Left ventricle myocardium superior (tissue), 1 donor: ENCODE measurements around the gene RAB3IP. TPM values are rescaled to one million over a fixed set of nuclear protein-coding genes. Genes with fewer than 3 reads are reported as not detected.

ENCODE experiments used
- ATAC-seq: fragments of 200-7000 bp; cut with Tn5 transposase; one replicate; pipeline ENCODE4 v1.9.1; 2020; ENCODE audit warnings: mild to moderate bottlenecking, moderate library complexity
- DNase-seq: peaks from one replicate; pipeline ENCODE4 v3.0.0-alpha.2; 2020
- intact Hi-C: fragments of 100-400 bp; cut with micrococcal nuclease; formaldehyde crosslinking; loops from one replicate; pipeline ENCODE4 v1.11.0; 2022
- long read RNA-seq: library from polyadenylated mRNA; unstranded; transcript quantifications from one replicate; pipeline ENCODE4 v2.0.0, GENCODE V29; 2021
- total RNA-seq: library from RNA; stranded (reverse); fragmentation: NEBNext Ultra II Directional; extraction: Animal tissue kit (Norgen Biotek cat#: 25700); gene quantifications from one replicate; pipeline ENCODE4 v1.2.1, GENCODE V29; 2021
- donor health status: DM: no; HTN: yes; CAD: no; lungs with severe emphysema.

The RAB3IP gene, protein sequence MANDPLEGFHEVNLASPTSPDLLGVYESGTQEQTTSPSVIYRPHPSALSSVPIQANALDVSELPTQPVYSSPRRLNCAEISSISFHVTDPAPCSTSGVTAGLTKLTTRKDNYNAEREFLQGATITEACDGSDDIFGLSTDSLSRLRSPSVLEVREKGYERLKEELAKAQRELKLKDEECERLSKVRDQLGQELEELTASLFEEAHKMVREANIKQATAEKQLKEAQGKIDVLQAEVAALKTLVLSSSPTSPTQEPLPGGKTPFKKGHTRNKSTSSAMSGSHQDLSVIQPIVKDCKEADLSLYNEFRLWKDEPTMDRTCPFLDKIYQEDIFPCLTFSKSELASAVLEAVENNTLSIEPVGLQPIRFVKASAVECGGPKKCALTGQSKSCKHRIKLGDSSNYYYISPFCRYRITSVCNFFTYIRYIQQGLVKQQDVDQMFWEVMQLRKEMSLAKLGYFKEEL
- total RNA-seq, result 39.4 TPM
- long read RNA-seq, full-length matches to known transcripts, result 30 of 38 reads
- long read RNA-seq, partial matches to known transcripts, result 4 of 38 reads
- long read RNA-seq, other reads (novel, unspliced or antisense), result 4 of 38 reads

DNA sequence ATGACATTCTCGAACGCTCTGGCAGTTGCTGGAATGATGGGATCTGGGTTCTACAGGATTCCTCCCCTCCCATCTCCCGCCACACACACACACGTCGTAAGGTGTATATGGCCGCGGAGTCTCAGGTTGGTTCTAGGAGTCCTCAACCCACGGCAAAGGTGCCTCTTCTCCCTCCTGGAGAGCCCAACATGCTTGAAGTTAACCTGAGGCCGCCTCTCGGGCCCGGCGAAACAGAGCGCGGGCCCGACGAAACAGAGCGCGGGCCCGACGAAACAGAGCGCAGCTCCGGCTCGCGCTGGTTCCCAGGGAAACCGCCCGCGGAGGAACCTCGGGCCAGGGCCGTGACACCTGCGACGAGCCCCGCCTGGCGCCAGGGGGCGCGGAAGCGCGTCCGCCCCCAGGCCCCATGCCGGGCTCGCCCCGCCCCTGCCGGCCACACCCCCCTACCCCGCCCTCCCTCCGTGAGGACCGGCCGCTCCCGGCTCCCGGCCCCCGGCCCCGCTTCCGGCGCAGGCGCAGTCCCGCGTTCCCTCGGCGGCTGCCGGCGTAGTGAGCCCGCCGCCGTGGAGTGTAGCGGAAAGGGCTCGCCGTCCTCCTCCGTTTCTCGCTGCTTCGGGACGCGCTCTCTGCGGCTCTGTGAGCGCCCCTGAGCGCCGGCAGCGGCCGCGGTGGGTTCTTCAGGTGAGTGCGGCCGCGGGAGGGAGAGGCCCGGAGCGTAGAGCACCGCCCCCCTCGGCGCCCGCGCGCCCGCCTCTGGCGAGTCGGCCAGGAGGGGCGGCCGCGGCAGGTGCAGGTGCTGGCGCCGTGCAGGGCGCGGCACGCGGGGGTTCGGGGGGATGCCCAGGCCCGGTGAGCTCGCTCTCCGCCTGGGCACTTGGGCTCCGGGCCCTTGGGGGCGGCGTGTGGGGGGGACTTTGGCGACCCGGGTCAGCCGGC lies at the start of gene RAB3IP:
RAB3IP (plus strand) TSS at position 510 of the 936 bp plus-strand sequence. CDS start 16,549 bp downstream, outside the sequence.
- intact Hi-C loops, result no loop called here
- DNase-seq (peak; percentile 94), ATAC-seq (peak; percentile 98)

DNA sequence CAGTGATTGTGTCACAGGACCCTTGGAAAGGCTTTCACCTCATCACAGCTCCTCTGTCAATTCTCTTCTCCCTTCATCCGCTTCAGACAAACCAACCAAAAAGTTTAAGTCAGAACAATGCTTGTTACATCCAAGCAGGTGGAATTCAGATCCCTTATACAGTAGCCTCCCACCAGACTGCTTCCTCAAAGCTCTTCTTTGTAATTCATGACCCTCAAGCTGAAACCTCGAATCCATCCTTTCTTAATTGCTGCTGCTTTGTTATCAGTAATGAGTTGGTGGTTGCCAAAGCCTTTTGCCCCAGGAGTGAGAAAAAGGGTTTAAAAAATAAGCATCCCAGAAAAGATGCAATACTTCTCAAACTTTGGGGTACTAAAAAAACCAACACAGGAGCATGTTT lies 49.0 kb upstream of the RAB3IP start:
- intact Hi-C loops, result no loop called here
- DNase-seq (no peak), ATAC-seq (no peak)

DNA sequence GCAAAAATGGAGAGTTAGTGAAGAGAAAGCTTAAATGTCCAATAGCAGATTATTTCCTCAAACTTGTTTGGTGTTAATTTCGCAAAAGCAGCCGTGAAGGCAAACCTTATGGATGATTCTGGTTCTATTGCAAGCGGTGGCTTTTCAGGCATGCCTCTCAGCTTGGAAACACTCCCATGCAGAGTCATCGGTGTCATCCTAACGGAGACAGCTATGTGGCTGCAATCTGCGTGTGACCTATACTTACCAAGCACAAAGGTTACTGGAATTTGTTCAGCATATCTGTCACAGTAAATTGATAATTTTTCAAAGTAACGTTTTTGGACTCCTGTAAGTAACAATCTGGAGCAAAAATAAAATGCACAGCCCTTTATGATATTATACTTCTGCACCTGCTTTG lies 44.5 kb upstream of the RAB3IP start:
- intact Hi-C loops, result no loop called here
- DNase-seq (no peak), ATAC-seq (peak; percentile 81)

DNA sequence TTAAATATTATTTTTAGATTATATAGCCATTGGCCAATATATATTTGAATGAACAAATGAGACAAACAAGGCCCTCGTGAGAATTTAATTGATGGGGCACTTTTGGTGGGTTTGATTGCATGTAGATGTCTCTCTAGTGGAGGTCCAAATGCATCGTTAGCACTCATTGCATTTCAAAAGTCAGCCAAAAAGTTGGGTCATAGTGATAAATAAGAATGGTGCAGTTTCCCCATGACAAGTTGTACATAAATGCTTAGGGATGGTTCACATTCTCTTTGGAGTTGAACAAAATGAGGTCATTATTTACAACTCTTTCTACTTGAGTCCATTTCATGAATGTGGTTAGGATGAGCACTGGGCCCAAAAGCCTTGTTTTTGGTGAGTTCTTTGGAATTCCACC lies 40.6 kb upstream of the RAB3IP start:
- DNase-seq, result no peak
- intact Hi-C loops, result no loop called here
- no peak for ATAC-seq

DNA sequence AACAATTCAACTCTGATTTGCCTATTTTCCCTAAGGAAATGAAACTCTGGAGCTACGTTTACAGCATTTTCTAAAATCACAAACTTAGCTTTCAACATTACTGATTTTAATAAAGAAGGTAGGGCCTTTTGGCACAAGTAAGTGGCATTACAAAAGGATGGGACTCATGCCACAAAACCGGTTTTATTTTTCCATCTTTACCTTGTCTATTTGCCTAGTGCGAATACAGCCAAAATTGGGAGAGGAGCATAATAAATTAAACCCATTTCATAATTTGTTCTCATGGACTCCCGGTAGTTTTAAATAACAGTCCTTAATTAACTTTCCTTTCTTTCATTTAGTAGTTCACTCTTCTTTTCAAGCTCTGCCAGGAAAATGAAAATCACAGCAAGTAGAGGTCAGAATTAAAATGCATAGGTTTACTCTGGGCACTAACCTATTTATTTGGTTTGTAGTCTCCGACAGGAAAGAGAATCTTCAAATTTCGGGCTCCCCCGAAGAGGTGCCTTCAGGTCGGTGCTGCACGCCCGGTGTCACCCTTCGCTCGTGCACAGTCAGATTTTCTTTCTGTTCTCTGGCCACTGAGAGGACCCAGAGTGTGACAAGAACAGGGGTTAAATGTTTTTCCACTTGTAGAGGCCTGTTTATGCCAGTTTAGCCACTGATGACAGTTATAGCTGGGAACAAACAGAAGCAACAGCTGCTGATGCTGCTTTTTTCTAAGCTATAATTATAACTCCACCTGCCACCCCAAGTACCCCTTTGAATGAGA lies 39.7 kb upstream of the RAB3IP start, which contains the start of gene BEST3:
BEST3 (minus strand) TSS at position 535 of the 772 bp plus-strand sequence. CDS start 1,505 bp downstream, outside the sequence.
- no peak for DNase-seq
- intact Hi-C loops, result no loop called here
- ATAC-seq, result peak; percentile 51

DNA sequence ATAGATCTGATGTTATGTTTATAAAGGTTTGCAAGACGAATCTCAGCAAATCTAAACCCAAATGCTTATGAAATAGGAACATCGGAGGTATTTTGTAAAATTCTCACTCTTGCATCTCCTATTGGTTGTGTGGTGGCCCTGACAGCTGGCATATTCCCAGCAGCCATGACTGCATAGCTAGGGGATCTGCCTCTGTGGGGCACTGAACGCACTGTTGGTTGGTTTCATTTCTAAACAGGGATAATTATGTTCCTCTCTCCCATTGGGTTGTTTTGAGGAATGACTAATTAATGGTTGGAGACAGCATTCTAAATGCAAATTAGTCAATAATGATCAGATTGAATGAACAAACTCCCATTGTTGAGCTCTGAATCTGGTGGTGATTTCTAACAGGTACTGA lies 36.8 kb upstream of the RAB3IP start:
- intact Hi-C loops, result no loop called here
- no peak for DNase-seq
- no peak for ATAC-seq

DNA sequence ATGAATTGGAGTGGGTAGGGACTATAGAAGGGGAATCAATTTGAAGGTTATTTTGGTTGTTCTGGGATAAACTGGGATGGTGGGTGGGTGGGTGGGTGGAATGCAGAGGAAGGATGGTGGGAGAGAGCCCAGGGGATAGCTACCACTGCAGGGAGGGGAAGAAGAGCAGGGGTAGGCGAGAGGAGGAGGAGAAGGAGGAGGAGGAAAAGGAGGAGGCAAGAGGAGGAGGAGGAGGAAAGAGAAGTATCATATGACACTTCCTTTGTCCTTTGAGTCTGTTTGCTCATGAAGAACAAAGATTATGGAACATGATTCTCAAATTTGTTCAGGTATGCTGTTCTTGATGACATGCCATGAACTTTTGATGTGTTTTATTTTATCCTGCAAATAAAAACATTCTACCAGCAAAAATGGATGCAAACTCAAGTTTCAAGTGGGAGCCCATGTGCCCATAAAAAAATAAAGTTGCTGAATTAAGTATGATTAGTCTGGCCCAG lies 35.5 kb upstream of the RAB3IP start:
- DNase-seq (no peak), ATAC-seq (no peak)
- intact Hi-C loops, result no loop called here

DNA sequence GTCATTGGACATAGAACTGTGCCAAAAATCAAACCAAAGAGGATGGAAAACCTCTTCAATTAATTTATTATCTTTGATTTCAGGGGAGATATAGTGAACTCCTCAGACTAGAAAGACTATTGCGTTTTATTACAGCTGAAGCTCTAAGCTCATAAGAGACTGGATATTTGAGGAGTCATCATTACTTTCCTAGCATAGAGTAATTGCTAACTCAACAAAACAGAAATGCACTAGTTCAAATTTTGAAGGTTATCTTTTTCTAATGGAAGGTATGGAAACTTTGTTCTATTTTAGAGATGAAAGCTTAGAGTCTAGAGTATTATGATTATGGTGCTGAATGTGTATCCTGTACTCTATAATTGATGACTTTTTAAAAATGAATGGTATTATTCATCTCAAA lies 34.3 kb upstream of the RAB3IP start:
- ATAC-seq (no peak), DNase-seq (no peak)
- intact Hi-C loops, result no loop called here

DNA sequence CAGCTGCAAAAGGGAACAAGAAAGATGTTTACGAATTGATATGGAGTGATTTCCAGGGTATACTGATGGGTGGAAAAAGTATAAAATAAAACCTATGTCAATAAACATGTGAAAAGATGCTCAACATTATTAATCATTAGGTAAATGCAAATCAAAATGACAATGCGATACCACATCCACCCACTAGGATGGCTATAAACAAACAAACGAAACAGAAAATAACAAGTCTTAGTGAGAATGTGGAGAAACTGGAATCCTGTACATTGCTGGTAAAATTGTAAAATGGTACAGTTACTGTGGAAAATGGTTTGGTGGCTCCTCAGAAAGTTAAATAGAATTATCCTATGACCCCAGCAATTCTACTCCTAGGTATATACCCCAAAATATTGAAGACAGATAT lies 30.0 kb upstream of the RAB3IP start:
- DNase-seq (no peak), ATAC-seq (no peak)
- intact Hi-C loops, result no loop called here

DNA sequence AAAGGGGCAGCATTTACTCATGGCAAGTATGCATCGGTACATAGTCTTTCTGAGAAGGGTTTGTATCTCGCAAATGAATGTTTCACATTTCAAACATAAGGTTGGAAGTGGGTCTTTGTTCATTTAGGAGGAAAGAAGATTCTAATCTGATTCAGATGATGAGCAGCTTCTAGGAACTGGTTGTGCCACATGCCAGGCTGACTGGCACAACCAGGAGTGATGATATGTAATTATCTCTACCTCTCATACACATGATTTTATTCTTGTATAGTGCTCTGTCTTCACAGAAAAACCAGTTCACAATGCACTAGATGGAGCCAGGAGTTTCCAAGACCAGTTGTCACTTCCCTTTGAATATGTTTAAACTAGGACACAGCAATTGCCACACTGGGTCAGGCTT lies 25.8 kb upstream of the RAB3IP start:
- DNase-seq (no peak), ATAC-seq (no peak)
- intact Hi-C loops, result no loop called here

DNA sequence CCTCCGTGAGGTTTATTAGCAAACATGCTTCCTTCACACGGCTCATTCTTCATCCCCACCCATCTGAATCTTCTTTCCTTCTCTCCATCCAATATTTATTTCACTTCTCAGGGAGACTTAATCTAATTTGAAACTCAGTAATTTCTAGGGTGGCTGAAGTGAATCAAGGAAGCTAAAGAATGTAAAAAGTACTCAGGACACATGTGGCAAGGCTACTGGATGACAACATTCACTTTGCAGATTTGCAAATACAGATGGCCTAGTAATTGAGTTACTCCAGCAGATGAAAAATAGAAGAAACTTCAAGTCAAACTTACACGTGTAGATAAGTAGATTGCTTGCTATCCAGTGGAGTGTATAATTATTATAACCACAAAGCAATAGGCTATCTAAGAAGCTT lies 24.1 kb upstream of the RAB3IP start:
- intact Hi-C loops, result no loop called here
- DNase-seq (no peak), ATAC-seq (no peak)

DNA sequence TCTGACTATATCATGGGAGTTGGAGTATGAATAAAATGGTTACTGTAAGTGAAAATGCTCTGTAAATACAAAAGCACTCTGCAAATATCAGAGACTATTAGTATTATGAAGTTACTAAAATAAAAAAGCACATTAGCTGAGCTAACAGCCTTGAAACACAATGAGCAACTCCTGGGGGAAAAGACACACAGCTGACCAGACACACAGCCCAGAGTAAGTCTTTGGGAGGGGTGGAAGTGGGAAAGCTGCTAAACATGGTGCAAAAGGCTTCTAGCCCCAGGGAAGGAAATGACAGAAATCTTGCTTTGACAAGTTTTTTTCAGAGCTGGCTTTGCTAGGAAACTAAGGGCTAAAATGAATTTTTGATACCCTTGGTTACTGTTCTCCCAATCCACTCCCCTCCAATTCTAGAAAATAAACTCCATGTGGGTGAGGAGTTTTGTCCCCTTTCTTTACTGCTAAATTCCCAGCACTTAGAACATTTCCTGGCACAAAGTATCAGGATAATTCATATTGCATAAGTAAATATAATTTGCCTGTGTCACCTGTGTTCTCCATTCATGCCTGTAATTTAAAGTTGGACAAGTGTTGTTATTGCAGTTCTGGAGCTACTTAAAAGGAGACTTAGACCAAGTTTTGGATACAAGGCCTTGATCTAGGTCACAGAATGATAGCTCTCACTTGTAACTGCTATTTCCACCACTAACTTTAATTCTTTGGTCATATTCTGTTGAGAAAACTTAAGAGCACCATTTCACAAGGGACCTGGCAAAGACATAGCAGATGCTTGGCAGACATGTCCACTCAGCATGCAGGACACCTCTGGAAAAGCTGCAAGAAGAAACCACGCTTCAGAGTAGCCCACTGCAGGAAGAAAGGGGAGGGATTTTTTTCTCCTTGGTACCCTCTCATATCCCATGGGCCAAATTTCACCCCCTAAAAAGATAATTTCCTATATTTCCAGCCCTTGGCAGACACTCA lies 19.0 kb upstream of the RAB3IP start:
- DNase-seq, result no peak
- intact Hi-C loops, result no loop called here
- peak; percentile 73 for ATAC-seq

DNA sequence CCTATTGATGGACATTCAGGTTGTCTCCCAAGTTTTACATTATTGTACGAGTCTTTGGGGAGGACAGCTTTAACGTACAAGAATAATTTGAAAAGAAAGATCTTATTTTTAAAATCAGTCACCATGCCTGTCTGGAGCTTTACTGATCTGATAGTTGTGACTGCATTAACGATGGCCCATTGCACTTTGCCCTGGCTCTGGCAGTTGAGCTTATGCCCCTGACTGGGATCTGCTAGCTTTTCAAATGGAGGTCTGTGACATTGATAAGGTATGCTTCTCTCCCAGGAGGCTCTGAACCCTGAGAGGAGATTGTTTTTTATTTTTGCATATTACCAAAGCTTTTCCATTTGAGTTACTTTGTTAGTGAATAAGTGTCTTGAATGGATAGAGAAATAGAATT lies 17.9 kb upstream of the RAB3IP start:
- no peak for DNase-seq
- no peak for ATAC-seq
- intact Hi-C loops, result no loop called here

DNA sequence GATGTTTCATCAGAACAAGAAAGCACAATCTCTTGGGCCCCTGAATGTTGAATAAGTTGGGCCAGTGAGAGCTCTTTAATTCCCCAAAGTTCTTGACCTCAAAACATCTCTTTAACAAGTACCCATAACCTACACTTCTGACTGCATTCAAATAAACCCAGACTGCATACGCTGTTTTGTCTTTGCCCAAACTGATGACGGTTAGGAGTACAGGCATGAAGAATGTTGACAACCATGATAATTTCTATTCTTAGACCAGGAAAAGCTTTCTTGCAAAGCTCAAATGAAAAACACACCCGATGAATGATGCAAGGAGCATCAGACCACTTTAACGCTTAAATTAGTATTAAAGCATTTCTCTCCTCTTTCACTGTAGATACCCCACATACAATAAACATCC lies 11.7 kb upstream of the RAB3IP start:
- DNase-seq, result no peak
- ATAC-seq, result peak; percentile 63
- intact Hi-C loops, result no loop called here

DNA sequence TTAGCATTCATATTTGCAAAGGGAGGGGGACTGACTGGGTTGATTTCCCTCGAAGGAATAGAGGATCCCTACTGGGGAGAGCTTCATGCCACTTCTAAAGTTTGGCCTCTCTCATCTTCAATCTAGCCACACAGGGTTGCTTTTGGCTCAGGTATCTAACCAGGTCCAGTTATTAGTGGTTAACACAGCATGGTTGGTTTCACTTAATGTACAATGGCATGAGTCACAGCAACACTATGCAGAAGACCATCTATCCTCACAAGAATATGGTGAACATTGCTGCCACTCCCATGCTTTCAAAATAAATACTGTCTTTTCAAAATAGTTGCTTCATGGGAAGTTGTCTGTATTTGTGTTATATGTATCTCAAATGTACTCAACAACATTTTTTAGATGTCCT lies 6.6 kb upstream of the RAB3IP start:
- ATAC-seq, result no peak
- intact Hi-C loops, result no loop called here
- no peak for DNase-seq

DNA sequence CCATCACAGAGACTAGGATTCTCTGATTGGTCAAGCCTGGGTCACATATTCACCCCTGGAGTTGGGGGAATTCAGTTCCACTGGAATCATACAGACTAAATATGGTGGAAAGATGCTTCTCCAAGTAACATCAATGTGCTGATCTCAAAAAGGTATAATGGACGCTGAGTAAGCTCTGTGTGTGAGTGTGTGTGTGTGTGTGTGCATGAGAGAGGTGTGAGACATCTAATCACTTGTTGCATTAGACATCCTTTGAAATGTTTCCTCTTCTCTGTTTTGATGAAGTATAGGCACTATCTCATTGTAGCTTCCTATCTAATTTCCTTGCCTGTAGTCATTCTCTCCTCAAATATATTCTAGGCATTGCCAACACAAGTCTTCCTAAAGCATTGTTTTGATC lies 5.0 kb upstream of the RAB3IP start:
- DNase-seq (no peak), ATAC-seq (no peak)
- intact Hi-C loops, result no loop called here

DNA sequence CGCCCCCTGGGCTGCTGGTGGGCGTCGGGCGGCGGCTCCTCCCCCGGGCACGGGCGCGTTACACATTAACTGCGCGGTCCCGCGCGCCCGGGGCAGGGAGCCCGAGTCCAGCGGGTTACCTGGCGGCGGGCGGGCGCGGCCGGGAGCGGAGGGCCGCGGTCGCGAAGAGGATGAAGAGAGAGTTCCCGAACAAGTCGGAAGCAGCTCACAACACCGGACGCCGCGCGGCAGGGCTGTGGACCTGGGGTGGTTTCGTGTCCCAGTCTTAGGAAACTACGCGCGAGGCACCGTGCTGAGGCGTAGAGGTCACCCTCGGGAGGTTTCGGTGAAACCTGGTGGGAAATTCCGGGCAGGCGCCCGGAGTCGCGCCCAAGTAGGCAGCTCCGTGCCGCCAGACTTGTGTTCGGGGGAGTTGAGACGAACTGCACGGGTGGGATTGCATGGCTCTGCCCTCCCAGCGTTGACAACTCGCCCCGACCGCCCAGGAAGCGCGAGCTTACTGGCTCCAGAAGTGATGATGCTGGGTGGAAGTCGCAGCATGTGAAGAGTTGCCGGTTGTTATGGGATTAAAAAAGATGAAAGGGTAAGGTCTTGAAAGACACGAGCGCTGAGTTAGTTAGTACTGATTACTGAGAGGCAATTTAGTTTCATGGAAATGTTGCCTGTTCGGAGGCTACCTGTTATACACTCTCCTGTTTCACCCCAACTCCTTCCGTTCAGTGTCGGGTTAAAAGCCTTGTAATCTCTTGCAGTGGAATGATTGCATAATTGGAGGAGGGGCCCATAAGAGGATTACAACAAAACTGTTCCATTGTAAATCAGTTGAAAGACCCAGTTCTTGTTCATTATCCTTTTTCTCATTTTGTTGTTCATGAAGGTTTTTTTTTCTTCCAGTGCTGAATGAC lies 879 bp downstream of the RAB3IP start:
- intact Hi-C loops, result no loop called here
- ATAC-seq (peak; percentile 47), DNase-seq (peak; percentile 65)
